HCT116 (cell line): Measurements from ENCODE around the gene MSRB2. TPM values are rescaled to one million over a fixed set of nuclear protein-coding genes. Genes with fewer than 3 reads are reported as not detected.

Source experiments
- ATAC-seq: fragments of 200-7000 bp; cut with Tn5 transposase; 2 replicates; pipeline ENCODE4 v1.9.1; 2020; ENCODE audit warnings: mild to moderate bottlenecking, moderate library complexity
- BruUV-seq: library from RNA; stranded (reverse); fragments of 400-500 nt; replicated peaks from 2 replicates; lab custom pipeline; 2021; lab: Mats Ljungman, UMichigan
- CTCF ChIA-PET: fragments of 300-600 bp; sonication (Branson Sonifier 250); formaldehyde crosslinking; loops from one replicate; lab custom pipeline; 2021; ENCODE audit warnings: antibody characterized with exemption; lab: Charles Lee
- POLR2A ChIA-PET: fragments of 300-600, 350-600 bp; sonication (Branson Sonifier 250); formaldehyde crosslinking; loops from one replicate; lab custom pipeline; 2021; ENCODE audit warnings: antibody characterized with exemption; lab: Charles Lee
- RAD21 ChIA-PET, 2 experiments: fragments of 300-600 bp; sonication (Branson Sonifier 250); formaldehyde crosslinking; loops; one replicate each; lab custom pipeline; 2023; ENCODE audit warnings: low total read pairs in 2 of 2; ENCODE audit not compliant: uncharacterized antibody in 2 of 2, unreplicated experiment in 2 of 2, low non-redundant PET in 1 of 2; lab: Charles Lee
- DNase-seq: peaks from one replicate; pipeline ENCODE4 v3.0.0-alpha.2; 2010; ENCODE audit warnings: low read depth, low spot score
- H2AFZ ChIP-seq: fragments of 200-600 bp; shearing (Covaris generic), sonication (generic); 2 replicates; pipeline ENCODE4 v1.6.1; 2017; ENCODE audit warnings: low read depth, mixed run types, mixed read lengths, antibody characterized with exemption, low read length; ENCODE audit not compliant: poor library complexity, severe bottlenecking
- H3K27ac ChIP-seq: 2 replicates; pipeline ENCODE4 v1.5.1; 2012; ENCODE audit warnings: low read depth, low read length
- H3K27me3 ChIP-seq: fragments of 200-600 bp; sonication (generic); 2 replicates; pipeline ENCODE4 v1.6.1; 2016; ENCODE audit warnings: mixed run types, low read length, mixed read lengths; ENCODE audit not compliant: insufficient read depth
- H3K36me3 ChIP-seq, 2 experiments: fragments of 200-500 bp in 1 of 2; fragments of 200-600 bp in 1 of 2; sonication (Bioruptor generic) in 1 of 2; sonication (generic) in 1 of 2; 2 replicates each; pipeline versions ENCODE4 v1.5.1 to v1.6.1; 2014 to 2016; ENCODE audit warnings: low read length in 2 of 2, inconsistent platforms in 1 of 2, mixed read lengths in 1 of 2, mixed run types in 1 of 2; ENCODE audit not compliant: insufficient read depth in 2 of 2, control insufficient read depth in 1 of 2
- H3K4me1 ChIP-seq, 2 experiments: fragments of 200-600 bp in 1 of 2; sonication (generic) in 1 of 2; 2 replicates each; pipeline versions ENCODE4 v1.5.1 to v1.6.1; 2012 to 2017; ENCODE audit warnings: low read length in 2 of 2, inconsistent platforms in 1 of 2, mild to moderate bottlenecking in 1 of 2, mixed read lengths in 1 of 2, mixed run types in 1 of 2, moderate library complexity in 1 of 2; ENCODE audit not compliant: insufficient read depth in 2 of 2, control insufficient read depth in 1 of 2
- H3K4me2 ChIP-seq: fragments of 200-600 bp; sonication (generic); 2 replicates; pipeline ENCODE4 v1.6.1; 2017; ENCODE audit warnings: mixed run types, low read length, mixed read lengths
- H3K4me3 ChIP-seq, 2 experiments: fragments of 200-600 bp in 1 of 2; sonication (generic) in 1 of 2; replicated peaks in 1 of 2; 2 replicates each; pipeline ENCODE4 v1.5.1; 2011 to 2016; ENCODE audit warnings: low read length in 2 of 2, control low read depth in 1 of 2, low read depth in 1 of 2, mild to moderate bottlenecking in 1 of 2, mixed read lengths in 1 of 2, mixed run types in 1 of 2
- H3K79me2 ChIP-seq: fragments of 200-600 bp; sonication (generic); 2 replicates; pipeline ENCODE4 v1.6.1; 2017; ENCODE audit warnings: mild to moderate bottlenecking, mixed run types, low read length, moderate library complexity, mixed read lengths; ENCODE audit not compliant: insufficient read depth
- H3K9ac ChIP-seq: fragments of 200-600 bp; sonication (generic); 2 replicates; pipeline ENCODE4 v1.6.1; 2016; ENCODE audit warnings: low read length, mixed read lengths
- H3K9me2 ChIP-seq: fragments of 200-600 bp; sonication (generic), shearing (Covaris generic); 2 replicates; pipeline ENCODE4 v1.6.1; 2017; ENCODE audit warnings: mixed run types, mild to moderate bottlenecking, moderate library complexity; ENCODE audit not compliant: insufficient read depth
- H3K9me3 ChIP-seq, 2 experiments: fragments of 200-500 bp in 1 of 2; fragments of 200-600 bp in 1 of 2; sonication (Bioruptor generic) in 1 of 2; sonication (generic) in 1 of 2; 2 replicates each; pipeline ENCODE4 v1.6.1; 2014 to 2017; ENCODE audit warnings: low read length in 2 of 2, mixed read lengths in 2 of 2, inconsistent platforms in 1 of 2, low read depth in 1 of 2, mild to moderate bottlenecking in 1 of 2, mixed run types in 1 of 2, moderate library complexity in 1 of 2; ENCODE audit not compliant: control insufficient read depth in 1 of 2, insufficient read depth in 1 of 2
- H4K20me1 ChIP-seq: fragments of 200-600 bp; sonication (generic), shearing (Covaris generic); 2 replicates; pipeline ENCODE4 v1.6.1; 2017; ENCODE audit warnings: mixed run types, mild to moderate bottlenecking, moderate library complexity; ENCODE audit not compliant: insufficient read depth
- CEBPB ChIP-seq: IDR thresholded peaks from 2 replicates; pipeline ENCODE4 v1.6.1; 2012; ENCODE audit warnings: low read depth
- CTCF ChIP-seq, 3 experiments: fragments of 200-600 bp in 1 of 3; sonication (generic) in 1 of 3; IDR thresholded peaks in 2 of 3; conservative IDR thresholded peaks in 1 of 3; 2 replicates each; pipeline ENCODE4 v1.5.1; 2012 to 2017; ENCODE audit warnings: low read depth in 2 of 3, low read length in 2 of 3, antibody characterized with exemption in 1 of 3, borderline replicate concordance in 1 of 3, control low read depth in 1 of 3, mild to moderate bottlenecking in 1 of 3, mixed read lengths in 1 of 3, mixed run types in 1 of 3, moderate library complexity in 1 of 3; ENCODE audit not compliant: insufficient read depth in 1 of 3
- MAX ChIP-seq: IDR thresholded peaks from 2 replicates; pipeline ENCODE4 v1.6.1; 2012
- RAD21 ChIP-seq: IDR thresholded peaks from 2 replicates; pipeline ENCODE4 v1.6.1; 2012; ENCODE audit warnings: low read depth, mild to moderate bottlenecking
- SIN3A ChIP-seq: IDR thresholded peaks from 2 replicates; pipeline ENCODE4 v1.6.1; 2012; ENCODE audit warnings: low read depth
- TCF7L2 ChIP-seq: IDR thresholded peaks from 2 replicates; pipeline ENCODE4 v1.7.0; 2011; ENCODE audit warnings: borderline replicate concordance, inconsistent platforms; ENCODE audit not compliant: insufficient read depth, insufficient read length; ENCODE audit errors: extremely low read depth
- YY1 ChIP-seq: IDR thresholded peaks from 2 replicates; pipeline ENCODE4 v1.6.1; 2011; ENCODE audit warnings: low read length, low read depth, moderate library complexity, mild to moderate bottlenecking; ENCODE audit not compliant: insufficient replicate concordance; ENCODE audit errors: extremely low read depth
- ZFX ChIP-seq: fragments of 450-650 bp; IDR thresholded peaks from 2 replicates; pipeline ENCODE4 v1.6.1; 2017
- ZNF274 ChIP-seq: fragments of 200-500 bp; sonication (Bioruptor generic); IDR thresholded peaks from 2 replicates; pipeline ENCODE4 v1.6.1; 2014; ENCODE audit warnings: mild to moderate bottlenecking, low read depth, low read length, inconsistent platforms
- intact Hi-C: fragments of 100-400 bp; cut with micrococcal nuclease; formaldehyde crosslinking; loops from 2 replicates; pipeline ENCODE4 v1.10.0; 2022
- total RNA-seq: library from RNA; stranded (reverse); gene quantifications from one replicate; pipeline ENCODE4 v1.2.1, GENCODE V29; 2021; ENCODE audit not compliant: unreplicated experiment

MSRB2 gene
- total RNA-seq, 1 experiment from 2014 or later: 13.6 TPM

GRCh38 chr10:23067337-23067736 is 28.0 kb upstream of the MSRB2 start:
- Histone ChIP-seq H3K4me1 (peaks cover 4 to 11% of the 10 kb centered on the region in 2 experiments; a peak in 3 of 4 replicates), H3K4me2 (no peak overlapping the region), H3K79me2 (no peaks in the 10 kb centered on the region), H2AFZ (no peak overlapping the region), H3K9me3 (no peaks in the 10 kb centered on the region), H3K27ac (no peak overlapping the region), H3K4me3 (no peak overlapping the region), H3K36me3 (no peaks in the 10 kb centered on the region), H4K20me1 (no peaks in the 10 kb centered on the region), H3K9me2 (no peaks in the 10 kb centered on the region), H3K27me3 (no peaks in the 10 kb centered on the region), H3K9ac (no peak overlapping the region)
- no TSS peak for BruUV-seq
- ChIA-PET POLR2A (no interaction called here), RAD21 (no interaction called here), CTCF (no interaction called here)
- no peak for TF ChIP-seq MAX
- no peak for TF ChIP-seq SIN3A
- intact Hi-C loops: loop anchor here (10.0 kb wide), 2 partner anchors 633 to 813 kb away; no protein-coding TSS in a partner anchor
- ATAC-seq (no peak), DNase-seq (no peak)

GRCh38 chr10:23067939-23068775 is 27.2 kb upstream of the MSRB2 start:
- Histone ChIP-seq H3K79me2 (no peaks in the 10 kb centered on the region), H3K4me1 (peaks cover 4 to 11% of the 10 kb centered on the region in 2 experiments; a peak in 3 of 4 replicates), H3K36me3 (no peaks in the 10 kb centered on the region), H3K4me3 (no peak overlapping the region)
- intact Hi-C loops: loop anchor here (1.0 to 10.0 kb wide), 5 partner anchors 79 to 1075 kb away; no protein-coding TSS in a partner anchor
- peak; percentile 98 for ATAC-seq
- no peak for TF ChIP-seq CEBPB
- no peak for TF ChIP-seq TCF7L2
- peak; percentile 94 for TF ChIP-seq RAD21
- no peak for TF ChIP-seq ZNF274
- peak; percentile 25; the same call in 1 of the 2 replicates for TF ChIP-seq ZFX
- peak; percentile 64 for TF ChIP-seq YY1
- peak; percentile 64 to 93 (median 82) for TF ChIP-seq CTCF (IDR thresholded peaks at IDR 0.05 in 2 of 3, conservative IDR thresholded peaks at IDR 0.05 in 1 of 3; ENCODE audit: borderline replicate concordance in 1 of 3, insufficient read depth in 1 of 3, low read depth in 2 of 3, low read length in 2 of 3)
- TF ChIP-seq, all 23 proteins: peak for 4
- no peak overlapping the region for H3K4me2 ChIP-seq
- H3K9me3 ChIP-seq: no peaks in the 10 kb centered on the region
- peak overlapping the region; percentile 80 for H2AFZ ChIP-seq
- RAD21 ChIA-PET: no interaction called here
- H3K27ac ChIP-seq: no peak overlapping the region
- BruUV-seq: no TSS peak
- POLR2A ChIA-PET: no interaction called here
- no peak overlapping the region for H3K9ac ChIP-seq
- no peaks in the 10 kb centered on the region for H4K20me1 ChIP-seq
- CTCF ChIA-PET: no interaction called here
- peak; percentile 81 for DNase-seq
- H3K27me3 ChIP-seq: no peaks in the 10 kb centered on the region
- H3K9me2 ChIP-seq: no peaks in the 10 kb centered on the region
